ENCODE measurements around the gene WFIKKN1.

The WFIKKN1 gene

GRCh38 chr16:658679-659571 lies 28.1 kb downstream of the WFIKKN1 start:
- no peak for ATAC-seq (replicated peaks)
- DNase-seq: no peak
- peaks cover 4 to 15% of the 10 kb centered on the region in 2 donors for H3K4me1 Mint-ChIP-seq
- H3K36me3 Mint-ChIP-seq: peaks cover 13 to 27% of the 10 kb centered on the region in 2 donors
- peak overlapping the region; percentile 37 for H3K27ac Mint-ChIP-seq
- no peak overlapping the region for H3K4me3 Mint-ChIP-seq
- no peaks in the 10 kb centered on the region for H3K27me3 Mint-ChIP-seq
- no peaks in the 10 kb centered on the region for H3K9me3 Mint-ChIP-seq

GRCh38 chr16:659618-660017 lies 28.8 kb downstream of the WFIKKN1 start:
- no peak for DNase-seq
- Mint-ChIP-seq H3K27me3 (no peaks in the 10 kb centered on the region), H3K9me3 (no peaks in the 10 kb centered on the region), H3K4me1 (peaks cover 4 to 15% of the 10 kb centered on the region in 2 donors), H3K27ac (no peak overlapping the region), H3K36me3 (peaks cover 13 to 27% of the 10 kb centered on the region in 2 donors), H3K4me3 (no peak overlapping the region)
- no peak for ATAC-seq (replicated peaks)

GRCh38 chr16:660132-660458 lies 29.3 kb downstream of the WFIKKN1 start:
- DNase-seq (no peak), ATAC-seq (replicated peaks) (peak in 1 of 2 donors; percentile 2)
- H3K9me3 Mint-ChIP-seq: no peaks in the 10 kb centered on the region
- peak overlapping the region; percentile 42 for H3K27ac Mint-ChIP-seq
- H3K4me1 Mint-ChIP-seq: peaks cover 4 to 15% of the 10 kb centered on the region in 2 donors
- peaks cover 13 to 27% of the 10 kb centered on the region in 2 donors for H3K36me3 Mint-ChIP-seq
- H3K4me3 Mint-ChIP-seq: no peak overlapping the region
- no peaks in the 10 kb centered on the region for H3K27me3 Mint-ChIP-seq

GRCh38 chr16:660459-661183 lies 29.8 kb downstream of the WFIKKN1 start:
- Mint-ChIP-seq H3K4me1 (peaks cover 4 to 15% of the 10 kb centered on the region in 2 donors), H3K4me3 (peak overlapping the region; percentile 41 to 63), H3K27ac (peak overlapping the region; percentile 42), H3K9me3 (no peaks in the 10 kb centered on the region), H3K27me3 (no peaks in the 10 kb centered on the region), H3K36me3 (peaks cover 13 to 27% of the 10 kb centered on the region in 2 donors)
- DNase-seq (peak; percentile 54), ATAC-seq (replicated peaks) (peak; percentile 86 to 87)

GRCh38 chr16:661184-661821 lies 30.5 kb downstream of the WFIKKN1 start:
- peaks cover 4 to 15% of the 10 kb centered on the region in 2 donors for H3K4me1 Mint-ChIP-seq
- peak overlapping the region; percentile 9 for H3K27ac Mint-ChIP-seq
- peak overlapping the region; percentile 41 to 63 for H3K4me3 Mint-ChIP-seq
- ATAC-seq (replicated peaks) (peak in 1 of 2 donors; percentile 7), DNase-seq (no peak)
- H3K36me3 Mint-ChIP-seq: peaks cover 13 to 27% of the 10 kb centered on the region in 2 donors
- no peaks in the 10 kb centered on the region for H3K27me3 Mint-ChIP-seq
- H3K9me3 Mint-ChIP-seq: no peaks in the 10 kb centered on the region

GRCh38 chr16:662095-662494 lies 31.3 kb downstream of the WFIKKN1 start:
- Mint-ChIP-seq H3K27me3 (no peaks in the 10 kb centered on the region), H3K9me3 (no peaks in the 10 kb centered on the region), H3K36me3 (peaks cover 13 to 27% of the 10 kb centered on the region in 2 donors), H3K4me1 (peaks cover 4 to 15% of the 10 kb centered on the region in 2 donors), H3K4me3 (no peak overlapping the region), H3K27ac (no peak overlapping the region)
- no peak for ATAC-seq (replicated peaks)
- no peak for DNase-seq

- ATAC-seq (replicated peaks): no peak
- H3K4me3 Mint-ChIP-seq: no peak overlapping the region
These were observed 31.8 kb downstream of the WFIKKN1 start for GRCh38 chr16:662597-662996.

GRCh38 chr16:666572-666971 lies 35.8 kb downstream of the WFIKKN1 start:
- no peaks in the 10 kb centered on the region for H3K9me3 Mint-ChIP-seq
- no peak for DNase-seq
- H3K4me1 Mint-ChIP-seq: peaks cover 7 to 25% of the 10 kb centered on the region in 2 donors
- ATAC-seq (replicated peaks): no peak
- H3K27me3 Mint-ChIP-seq: no peaks in the 10 kb centered on the region
- H3K36me3 Mint-ChIP-seq: peaks cover 12 to 21% of the 10 kb centered on the region in 2 donors
- H3K4me3 Mint-ChIP-seq: peak overlapping the region in 1 of 2 donors; percentile 3
- peak overlapping the region; percentile 42 for H3K27ac Mint-ChIP-seq

More at GRCh38 chr16:662597-662996, 31.8 kb downstream of the WFIKKN1 start:
- Mint-ChIP-seq H3K36me3 (peaks cover 13 to 27% of the 10 kb centered on the region in 2 donors), H3K9me3 (no peaks in the 10 kb centered on the region), H3K27me3 (no peaks in the 10 kb centered on the region), H3K27ac (no peak overlapping the region), H3K4me1 (peaks cover 5 to 17% of the 10 kb centered on the region in 2 donors)
- no peak for DNase-seq

GRCh38 chr16:667113-667779 lies 36.5 kb downstream of the WFIKKN1 start:
- peak overlapping the region; percentile 86 to 87 for H3K4me3 Mint-ChIP-seq
- no peak for DNase-seq
- ATAC-seq (replicated peaks): no peak
- peaks cover 7 to 22% of the 10 kb centered on the region in 2 donors for H3K4me1 Mint-ChIP-seq
- peaks cover 12 to 25% of the 10 kb centered on the region in 2 donors for H3K36me3 Mint-ChIP-seq
- H3K27me3 Mint-ChIP-seq: no peaks in the 10 kb centered on the region
- H3K9me3 Mint-ChIP-seq: no peaks in the 10 kb centered on the region
- H3K27ac Mint-ChIP-seq: peak overlapping the region; percentile 90

- DNase-seq (peak; percentile 93), ATAC-seq (replicated peaks) (peak; percentile 98 to 99)
- Mint-ChIP-seq H3K27me3 (no peaks in the 10 kb centered on the region), H3K36me3 (peaks cover 12 to 28% of the 10 kb centered on the region in 2 donors), H3K9me3 (no peaks in the 10 kb centered on the region), H3K4me1 (peaks cover 7 to 22% of the 10 kb centered on the region in 2 donors), H3K4me3 (peak within 1 kb of the TSS; percentile 86 to 87), H3K27ac (peak within 1 kb of the TSS; percentile 90)
These were observed 37.2 kb downstream of the WFIKKN1 start, which contains the start of gene RHOT2 for GRCh38 chr16:667780-668518. RHOT2 (plus strand) TSS chr16:668132; CDS start chr16:668200, 68 bp downstream.

GRCh38 chr16:668519-669171 lies 37.9 kb downstream of the WFIKKN1 start:
- ATAC-seq (replicated peaks) (peak; percentile 8 to 15), DNase-seq (no peak)
- Mint-ChIP-seq H3K4me1 (peaks cover 7 to 22% of the 10 kb centered on the region in 2 donors), H3K4me3 (peak overlapping the region; percentile 86 to 87), H3K36me3 (peaks cover 14 to 31% of the 10 kb centered on the region in 2 donors), H3K9me3 (no peaks in the 10 kb centered on the region), H3K27ac (peak overlapping the region; percentile 87), H3K27me3 (no peaks in the 10 kb centered on the region)

- DNase-seq: no peak
- H3K9me3 Mint-ChIP-seq: no peaks in the 10 kb centered on the region
- no peak overlapping the region for H3K27ac Mint-ChIP-seq
- peak overlapping the region; percentile 62 to 86 for H3K4me3 Mint-ChIP-seq
- no peak for ATAC-seq (replicated peaks)
- peaks cover 7 to 22% of the 10 kb centered on the region in 2 donors for H3K4me1 Mint-ChIP-seq
- peaks cover 0 to under 1% of the 10 kb centered on the region in 2 donors for H3K27me3 Mint-ChIP-seq
- H3K36me3 Mint-ChIP-seq: peaks cover 18 to 36% of the 10 kb centered on the region in 2 donors
These were observed 38.9 kb downstream of the WFIKKN1 start for GRCh38 chr16:669666-670065.

All from stimulated activated naive B cell treated with anti-CD40 and anti-IgM and Interleukin-4, amounts not matched to agents 10 μg/mL and 1 μg/mL and 100 μg/mL, for 72 hours (primary cell).